Stimulated activated CD8-positive, alpha-beta memory T cell treated with anti-CD3 and anti-CD28 coated beads, Interleukin-7, amount 100 ng/mL, for 1 hour (primary cell): ENCODE data around the gene IGFL3.

Experiments
- DNase-seq, 2 donors: peaks; one replicate each; pipeline ENCODE4 v3.0.0-alpha.2; 2020; ENCODE audit warnings: low read depth in 2 of 2

Gene IGFL3

DNA sequence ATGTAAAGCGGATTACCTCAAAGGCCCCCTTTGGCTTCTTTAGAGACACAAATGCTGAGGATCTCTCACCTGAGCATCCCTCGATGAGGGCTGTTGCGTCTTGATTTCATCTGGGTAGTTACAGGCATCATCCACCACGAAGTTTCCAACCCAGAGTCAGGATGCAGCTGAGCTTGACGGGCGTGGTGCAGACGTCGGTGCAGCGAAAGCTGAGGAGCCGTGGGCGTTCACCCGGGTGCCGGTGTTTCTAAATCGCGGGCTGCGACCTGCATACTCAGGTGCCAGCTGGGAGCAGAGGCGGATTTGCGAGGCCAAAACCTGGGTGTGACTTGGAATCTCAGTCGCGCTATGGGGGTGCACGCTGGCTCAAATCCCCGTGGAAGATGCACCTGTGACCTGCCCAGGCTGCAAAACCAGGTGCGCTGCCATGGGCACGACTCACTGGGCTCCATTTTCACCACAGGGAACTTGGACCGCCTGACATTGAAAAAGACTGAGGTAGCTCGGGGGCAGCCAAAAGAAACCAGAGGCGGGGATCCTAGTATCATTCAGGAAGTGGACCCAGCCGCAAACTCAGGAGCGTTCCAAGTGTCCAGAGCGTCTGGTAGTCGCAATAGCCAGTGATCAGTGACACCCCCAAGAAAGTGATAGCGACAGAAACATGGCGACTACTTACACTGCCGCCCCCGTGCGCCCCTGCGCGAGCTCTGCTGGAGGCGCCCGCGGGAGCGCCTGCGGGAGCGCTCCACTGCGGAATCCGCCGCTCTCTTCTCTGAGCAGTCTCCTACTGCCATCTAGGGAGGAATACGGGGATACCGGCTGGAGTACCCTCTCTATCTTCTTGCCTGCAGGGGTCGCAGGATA is 47.3 kb downstream of the IGFL3 start:
- DNase-seq = no peak

DNA sequence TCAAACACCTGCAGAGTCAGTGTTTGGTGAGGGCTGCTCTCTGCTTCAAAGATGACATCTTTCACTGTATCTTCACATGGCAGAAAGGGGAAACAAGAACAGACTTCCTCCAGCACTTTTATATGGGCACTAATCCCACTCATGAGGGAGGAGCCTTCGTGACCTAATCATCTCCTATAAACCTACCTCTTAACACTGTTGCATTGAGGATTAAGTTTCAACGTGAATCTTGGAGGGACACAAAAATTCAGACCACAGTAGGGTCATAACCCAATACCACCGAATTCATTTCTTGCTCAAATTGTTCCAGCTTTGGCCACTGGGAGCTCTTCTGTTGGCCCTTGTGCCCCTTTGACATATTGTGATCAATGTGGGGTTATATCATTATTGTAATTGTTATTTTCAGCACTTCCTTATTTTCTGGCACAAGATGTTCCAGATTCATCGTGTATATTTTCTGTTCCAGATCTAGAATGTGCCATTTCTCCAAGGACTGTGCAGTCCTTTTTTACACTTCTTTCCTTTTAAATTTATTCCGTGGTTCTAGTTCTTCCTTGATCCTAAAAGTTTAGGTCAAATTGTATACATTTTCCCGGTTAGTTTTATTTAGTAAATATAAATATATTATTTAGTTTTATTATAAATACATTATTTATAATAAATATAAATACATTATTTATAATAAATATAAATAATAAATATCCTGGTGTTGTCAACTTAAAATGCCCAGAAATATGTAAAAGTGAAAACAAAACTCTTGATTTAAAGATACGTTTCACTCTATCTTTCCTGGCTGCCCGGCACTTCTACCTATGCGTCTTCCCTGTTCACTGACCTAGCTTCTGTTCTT is 48.2 kb downstream of the IGFL3 start:
- DNase-seq = no peak

DNA sequence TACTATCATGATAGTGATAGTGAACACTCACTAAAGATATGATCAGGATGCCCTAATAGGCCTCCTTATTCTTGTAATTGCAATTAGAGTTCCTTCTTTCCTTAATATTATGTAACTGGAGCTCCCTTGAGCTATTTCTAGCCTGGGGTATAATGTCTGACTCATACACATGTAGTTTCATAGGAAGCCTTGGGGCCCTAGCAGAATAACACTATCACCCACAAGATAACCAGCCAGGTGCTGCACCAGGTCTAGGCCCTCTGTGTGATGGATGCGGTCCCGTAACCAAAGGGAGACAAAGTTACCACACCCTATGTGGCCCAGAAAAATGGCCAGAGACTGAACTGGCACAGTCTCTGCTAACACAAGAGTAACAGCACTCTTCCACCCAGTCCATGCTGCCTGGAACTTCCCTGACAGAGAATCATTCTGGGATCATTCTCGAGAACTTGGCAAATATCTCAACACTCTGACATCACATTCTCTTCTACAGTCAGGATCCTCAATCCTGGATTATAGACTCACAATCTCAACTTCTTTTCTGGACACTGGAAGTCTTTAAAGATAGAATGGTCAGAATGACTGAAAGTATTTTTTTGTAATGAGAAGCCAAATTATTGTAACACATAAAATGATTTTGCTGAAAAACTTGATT is 51.1 kb downstream of the IGFL3 start:
- no peak for DNase-seq
